Lung (tissue), 12 donors: ENCODE measurements around the gene ZNF521. TPM values are rescaled to one million over a fixed set of nuclear protein-coding genes. Genes with fewer than 3 reads are reported as not detected.

Experiments
- ATAC-seq: fragments of 200-7000 bp; cut with Tn5 transposase; one replicate; pipeline ENCODE4 v1.9.1; 2020; ENCODE audit warnings: moderate number of reproducible peaks; ENCODE audit not compliant: insufficient read depth, low FRiP score
- DNase-seq, 3 donors: peaks; one replicate each; pipeline ENCODE4 v3.0.0-alpha.2; 2013 to 2017
- H3K27ac ChIP-seq, 2 donors: one replicate each; pipeline ENCODE4 v1.5.1; 2013; ENCODE audit warnings: mild to moderate bottlenecking in 2 of 2, moderate library complexity in 2 of 2, control low read depth in 1 of 2, inconsistent platforms in 1 of 2, low read depth in 1 of 2, low read length in 1 of 2
- H3K27me3 ChIP-seq, 3 donors: one replicate each; pipeline ENCODE4 v1.5.1; 2013; ENCODE audit warnings: low read length in 2 of 3; ENCODE audit not compliant: control insufficient read depth in 3 of 3, insufficient read depth in 3 of 3
- H3K36me3 ChIP-seq, 4 donors: one replicate each; pipeline ENCODE4 v1.5.1; 2013; ENCODE audit warnings: low read length in 4 of 4, mild to moderate bottlenecking in 1 of 4, moderate library complexity in 1 of 4; ENCODE audit not compliant: control insufficient read depth in 4 of 4, insufficient read depth in 4 of 4
- H3K4me1 ChIP-seq, 5 donors: one replicate each; pipeline ENCODE4 v1.5.1; 2013; ENCODE audit warnings: low read length in 5 of 5, mild to moderate bottlenecking in 2 of 5, moderate library complexity in 1 of 5; ENCODE audit not compliant: control insufficient read depth in 5 of 5, insufficient read depth in 5 of 5
- H3K4me3 ChIP-seq: one replicate; pipeline ENCODE4 v1.5.1; 2013; ENCODE audit warnings: mild to moderate bottlenecking, control low read depth, moderate library complexity
- H3K9ac ChIP-seq, 2 donors: one replicate each; pipeline ENCODE4 v1.5.1; 2013; ENCODE audit warnings: low read length in 2 of 2, control low read depth in 1 of 2; ENCODE audit not compliant: insufficient read depth in 1 of 2
- H3K9me3 ChIP-seq, 4 donors: one replicate each; pipeline ENCODE4 v1.5.1; 2013; ENCODE audit warnings: low read length in 3 of 4, mild to moderate bottlenecking in 1 of 4, moderate library complexity in 1 of 4; ENCODE audit not compliant: control insufficient read depth in 4 of 4, insufficient read depth in 3 of 4
- WGBS, 2 donors: extraction: QIAGEN DNeasy Blood & Tissue Kit; methylation state at CpG; one replicate each; pipeline ENCODE4 v1.1.7; 2013; 5-methylcytosine and 5-hydroxymethylcytosine counted together
- polyA plus RNA-seq, 2 donors: library from polyadenylated mRNA; stranded (reverse); fragments of 200-250 nt; gene quantifications; one replicate each; pipeline ENCODE4 v1.2.1, GENCODE V29; 2013
- total RNA-seq, 2 donors: library from RNA; depleted of rRNA in 1 of 2; stranded (reverse); fragments of >200 nt in 1 of 2; gene quantifications; one replicate each; pipeline ENCODE4 v1.2.1, GENCODE V29; 2014 to 2021
- TF ChIP-seq, protein P1 (sequence below): IDR thresholded peaks from 2 replicates; pipeline ENCODE4 v1.5.1; 2012; ENCODE audit warnings: mild to moderate bottlenecking; ENCODE audit errors: control extremely low read depth, extremely low read depth
- donor health status: control.
- donor health status: control.
- donor health status: Bipolar disorder and iron deficiency.
- donor health status: healthy.
- donor health status: DM: yes; HTN: yes; CAD: no.

ZNF521 gene
- total and polyA plus RNA-seq, 4 donors = 1.5 to 48.8 (median 10.7) TPM

- H3K36me3 ChIP-seq = no peaks in the 10 kb centered on the region
- WGBS, 2 donors = 78 to 82% methylated on average over 6 of the region's 6 CpGs
- no peaks in the 10 kb centered on the region for H3K27me3 ChIP-seq
- TF ChIP-seq, protein P1, sequence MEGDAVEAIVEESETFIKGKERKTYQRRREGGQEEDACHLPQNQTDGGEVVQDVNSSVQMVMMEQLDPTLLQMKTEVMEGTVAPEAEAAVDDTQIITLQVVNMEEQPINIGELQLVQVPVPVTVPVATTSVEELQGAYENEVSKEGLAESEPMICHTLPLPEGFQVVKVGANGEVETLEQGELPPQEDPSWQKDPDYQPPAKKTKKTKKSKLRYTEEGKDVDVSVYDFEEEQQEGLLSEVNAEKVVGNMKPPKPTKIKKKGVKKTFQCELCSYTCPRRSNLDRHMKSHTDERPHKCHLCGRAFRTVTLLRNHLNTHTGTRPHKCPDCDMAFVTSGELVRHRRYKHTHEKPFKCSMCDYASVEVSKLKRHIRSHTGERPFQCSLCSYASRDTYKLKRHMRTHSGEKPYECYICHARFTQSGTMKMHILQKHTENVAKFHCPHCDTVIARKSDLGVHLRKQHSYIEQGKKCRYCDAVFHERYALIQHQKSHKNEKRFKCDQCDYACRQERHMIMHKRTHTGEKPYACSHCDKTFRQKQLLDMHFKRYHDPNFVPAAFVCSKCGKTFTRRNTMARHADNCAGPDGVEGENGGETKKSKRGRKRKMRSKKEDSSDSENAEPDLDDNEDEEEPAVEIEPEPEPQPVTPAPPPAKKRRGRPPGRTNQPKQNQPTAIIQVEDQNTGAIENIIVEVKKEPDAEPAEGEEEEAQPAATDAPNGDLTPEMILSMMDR = no peak
- no peak for ATAC-seq
- H3K4me3 ChIP-seq = no peak overlapping the region
- peak overlapping the region in 1 of 2 donors; percentile 40 for H3K9ac ChIP-seq
- peaks cover 0 to 36% (median 15%) of the 10 kb centered on the region in 5 donors for H3K4me1 ChIP-seq
- no peak overlapping the region for H3K27ac ChIP-seq
- DNase-seq = peak in 2 of 3 donors; percentile 64 to 71
- no peaks in the 10 kb centered on the region for H3K9me3 ChIP-seq
Observed at GRCh38 chr18:25123438-25124232, 228.3 kb downstream of the ZNF521 start.

GRCh38 chr18:25121442-25121841 is 230.5 kb downstream of the ZNF521 start:
- Histone ChIP-seq H3K27me3 (no peaks in the 10 kb centered on the region), H3K9me3 (peaks cover 0 to 2% (median 0%) of the 10 kb centered on the region in 4 donors), H3K9ac (no peak overlapping the region), H3K4me1 (peaks cover 0 to 36% (median 15%) of the 10 kb centered on the region in 5 donors), H3K4me3 (no peak overlapping the region), H3K27ac (no peak overlapping the region), H3K36me3 (no peaks in the 10 kb centered on the region)
- DNase-seq = no peak
- WGBS, 2 donors = 94 to 99% methylated on average over 2 of the region's 2 CpGs
- ATAC-seq = no peak
- TF ChIP-seq, protein P1 = no peak

- H3K9ac ChIP-seq = peak overlapping the region in 1 of 2 donors; percentile 54
- H3K9me3 ChIP-seq = peaks cover 0 to 2% (median 0%) of the 10 kb centered on the region in 4 donors
- DNase-seq = no peak
- WGBS, 2 donors = 54 to 84% methylated on average over 6 of the region's 6 CpGs
- peaks cover 0 to 3% (median 0%) of the 10 kb centered on the region in 4 donors for H3K36me3 ChIP-seq
- H3K4me3 ChIP-seq = no peak overlapping the region
- TF ChIP-seq, protein P1 = no peak
- no peak for ATAC-seq
- H3K4me1 ChIP-seq = peaks cover 0 to 32% (median 17%) of the 10 kb centered on the region in 5 donors
- no peak overlapping the region for H3K27ac ChIP-seq
- H3K27me3 ChIP-seq = no peaks in the 10 kb centered on the region
Observed at GRCh38 chr18:25113566-25113965, 238.4 kb downstream of the ZNF521 start.
